A549 (cell line): Measurements from ENCODE around the gene ARF1.

Experiments
- CBX2 ChIP-seq: fragments of 200-600 bp; sonication (generic); IDR thresholded peaks from 2 replicates; pipeline ENCODE4 v1.6.1; 2016; ENCODE audit warnings: low read depth, mild to moderate bottlenecking, borderline replicate concordance
- JUN ChIP-seq, 2 experiments: fragments of >200 bp; sonication (Bioruptor Twin); formaldehyde crosslinking; IDR thresholded peaks; 2 replicates in 1 of 2; 3 replicates in 1 of 2; pipeline ENCODE4 v1.6.1; 2016 to 2017
- MAZ ChIP-seq: fragments of 150-350 bp; IDR thresholded peaks from 2 replicates; pipeline ENCODE4 v1.6.1; 2014; ENCODE audit warnings: antibody characterized with exemption, low read depth, low read length, borderline replicate concordance
- POLR2A ChIP-seq: IDR thresholded peaks from 2 replicates; pipeline ENCODE4 v1.6.1; 2012; ENCODE audit warnings: mild to moderate bottlenecking, low read length
- RCOR1 ChIP-seq: fragments of 150-350 bp; IDR thresholded peaks from 2 replicates; pipeline ENCODE4 v1.6.1; 2014; ENCODE audit warnings: antibody characterized with exemption, low read length, low read depth
- RFX5 ChIP-seq: fragments of 450-650 bp; IDR thresholded peaks from 2 replicates; pipeline ENCODE4 v1.7.1; 2014; ENCODE audit warnings: antibody characterized with exemption, mild to moderate bottlenecking, moderate library complexity
- SMC3 ChIP-seq: fragments of >200 bp; sonication (Bioruptor Twin); formaldehyde crosslinking; IDR thresholded peaks from 3 replicates; pipeline ENCODE4 v1.6.1; 2018; ENCODE audit warnings: inconsistent platforms
- TF ChIP-seq, protein P1 (sequence below): IDR thresholded peaks from 2 replicates; pipeline ENCODE4 v1.6.1; 2012
- TF ChIP-seq, protein P2 (sequence below): fragments of >200 bp; sonication (Bioruptor Twin); formaldehyde crosslinking; IDR thresholded peaks from 3 replicates; pipeline ENCODE4 v1.5.1; 2016

DNA sequence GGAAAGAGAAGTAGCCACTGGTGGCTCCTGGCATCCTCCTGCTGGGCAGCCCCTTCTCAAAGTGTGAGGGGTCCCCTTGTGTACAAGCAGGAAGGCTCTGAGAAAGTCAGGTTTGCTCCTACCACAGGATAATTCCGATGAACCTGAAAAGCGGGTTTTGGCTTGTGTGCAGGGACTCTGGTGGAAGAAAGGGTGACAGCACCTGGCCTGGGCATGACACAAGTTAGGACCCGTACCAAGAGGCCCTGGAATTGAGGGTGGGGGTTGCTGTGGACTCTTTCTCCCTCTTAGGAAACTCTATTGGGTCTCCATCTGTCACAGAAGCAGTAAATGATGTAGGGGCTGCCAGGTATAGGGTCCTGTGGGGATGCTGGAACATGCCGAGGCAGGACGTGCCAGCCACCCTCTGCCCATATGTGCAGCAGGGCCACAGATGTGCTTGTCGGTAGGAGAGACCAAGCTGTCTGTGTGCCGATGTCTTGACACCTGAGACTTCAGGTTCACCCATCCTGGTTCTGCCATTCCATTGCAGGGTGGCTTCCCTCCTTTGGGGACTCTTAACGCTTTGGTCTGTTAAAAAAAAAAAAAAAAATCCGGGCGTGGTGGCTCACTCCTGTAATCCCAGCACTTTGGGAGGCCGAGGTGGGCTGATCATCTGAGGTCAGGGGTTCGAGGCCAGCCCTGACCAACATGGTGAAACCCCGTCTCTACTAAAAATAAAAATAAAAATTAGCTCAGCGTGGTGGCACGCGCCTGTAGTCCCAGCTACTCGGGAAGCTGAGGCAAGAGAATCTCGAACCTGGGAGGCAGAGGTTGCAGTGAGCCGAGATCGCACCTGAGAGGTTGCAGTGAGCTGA is 10.8 kb downstream of the ARF1 start:
- TF ChIP-seq SMC3: no peak
- TF ChIP-seq, protein P1, sequence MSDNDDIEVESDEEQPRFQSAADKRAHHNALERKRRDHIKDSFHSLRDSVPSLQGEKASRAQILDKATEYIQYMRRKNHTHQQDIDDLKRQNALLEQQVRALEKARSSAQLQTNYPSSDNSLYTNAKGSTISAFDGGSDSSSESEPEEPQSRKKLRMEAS: no peak
- no peak for TF ChIP-seq RCOR1
- TF ChIP-seq RFX5: no peak
- TF ChIP-seq, protein P2, sequence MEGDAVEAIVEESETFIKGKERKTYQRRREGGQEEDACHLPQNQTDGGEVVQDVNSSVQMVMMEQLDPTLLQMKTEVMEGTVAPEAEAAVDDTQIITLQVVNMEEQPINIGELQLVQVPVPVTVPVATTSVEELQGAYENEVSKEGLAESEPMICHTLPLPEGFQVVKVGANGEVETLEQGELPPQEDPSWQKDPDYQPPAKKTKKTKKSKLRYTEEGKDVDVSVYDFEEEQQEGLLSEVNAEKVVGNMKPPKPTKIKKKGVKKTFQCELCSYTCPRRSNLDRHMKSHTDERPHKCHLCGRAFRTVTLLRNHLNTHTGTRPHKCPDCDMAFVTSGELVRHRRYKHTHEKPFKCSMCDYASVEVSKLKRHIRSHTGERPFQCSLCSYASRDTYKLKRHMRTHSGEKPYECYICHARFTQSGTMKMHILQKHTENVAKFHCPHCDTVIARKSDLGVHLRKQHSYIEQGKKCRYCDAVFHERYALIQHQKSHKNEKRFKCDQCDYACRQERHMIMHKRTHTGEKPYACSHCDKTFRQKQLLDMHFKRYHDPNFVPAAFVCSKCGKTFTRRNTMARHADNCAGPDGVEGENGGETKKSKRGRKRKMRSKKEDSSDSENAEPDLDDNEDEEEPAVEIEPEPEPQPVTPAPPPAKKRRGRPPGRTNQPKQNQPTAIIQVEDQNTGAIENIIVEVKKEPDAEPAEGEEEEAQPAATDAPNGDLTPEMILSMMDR: no peak
- no peak for TF ChIP-seq POLR2A
- TF ChIP-seq CBX2: no peak
- TF ChIP-seq JUN (IDR thresholded peaks at IDR 0.05): no peak
- TF ChIP-seq MAZ: no peak
